Lower lobe of right lung (tissue), 2 donors: ENCODE data around the gene RANBP10. TPM values are rescaled to one million over a fixed set of nuclear protein-coding genes. Genes with fewer than 3 reads are reported as not detected.
A peak's percentile ranks its signal among the peaks of the same experiment; 100 is the strongest.

Source experiments
- ATAC-seq, 2 donors: fragments of 200-7000 bp; cut with Tn5 transposase; one replicate each; pipeline ENCODE4 v1.9.1; 2020 to 2022; ENCODE audit warnings: mild to moderate bottlenecking in 2 of 2, moderate library complexity in 2 of 2
- DNase-seq: peaks from one replicate; pipeline ENCODE4 v3.0.0-alpha.2; 2020
- H3K27ac ChIP-seq: fragments of 200-600 bp; one replicate; pipeline ENCODE4 v1.8.0; 2022
- H3K27me3 ChIP-seq: fragments of 200-600 bp; one replicate; pipeline ENCODE4 v1.8.0; 2022; ENCODE audit warnings: low read depth
- H3K36me3 ChIP-seq: fragments of 200-600 bp; one replicate; pipeline ENCODE4 v1.8.0; 2022; ENCODE audit warnings: mild to moderate bottlenecking
- H3K4me1 ChIP-seq: fragments of 200-600 bp; one replicate; pipeline ENCODE4 v1.8.0; 2022
- H3K4me3 ChIP-seq: fragments of 200-600 bp; one replicate; pipeline ENCODE4 v1.8.0; 2022; ENCODE audit warnings: mild to moderate bottlenecking
- H3K9me3 ChIP-seq: fragments of 200-600 bp; one replicate; pipeline ENCODE4 v1.8.0; 2022
- CTCF ChIP-seq: fragments of 200-600 bp; IDR thresholded peaks from one replicate; pipeline ENCODE4 v1.8.0; 2022; ENCODE audit warnings: antibody characterized with exemption, mild to moderate bottlenecking
- intact Hi-C: fragments of 100-400 bp; cut with DNase I; formaldehyde crosslinking; loops from one replicate; pipeline ENCODE4 v1.11.0; 2022
- total RNA-seq: library from RNA; stranded (reverse); fragmentation: NEBNext Ultra II Directional; extraction: Animal tissue kit (Norgen Biotek cat#: 25700); gene quantifications from one replicate; pipeline ENCODE4 v1.2.1, GENCODE V29; 2021
- donor health status: DM: no; HTN: yes; CAD: no; lungs with severe emphysema.

Gene RANBP10
- total RNA-seq, 1 donor from 2014 or later, result 21.7 TPM

- no peaks in the 10 kb centered on the region for H3K4me1 ChIP-seq
- intact Hi-C loops, result no loop called here
- H3K27ac ChIP-seq, result no peak overlapping the region
- no peak for ATAC-seq
- no peak overlapping the region for H3K4me3 ChIP-seq
- H3K27me3 ChIP-seq, result no peaks in the 10 kb centered on the region
- no peak for DNase-seq
- no peak for TF ChIP-seq CTCF
- H3K36me3 ChIP-seq, result no peaks in the 10 kb centered on the region
- no peaks in the 10 kb centered on the region for H3K9me3 ChIP-seq
Observed at GRCh38 chr16:67710607-67711006, 95.8 kb downstream of the RANBP10 start.

DNA sequence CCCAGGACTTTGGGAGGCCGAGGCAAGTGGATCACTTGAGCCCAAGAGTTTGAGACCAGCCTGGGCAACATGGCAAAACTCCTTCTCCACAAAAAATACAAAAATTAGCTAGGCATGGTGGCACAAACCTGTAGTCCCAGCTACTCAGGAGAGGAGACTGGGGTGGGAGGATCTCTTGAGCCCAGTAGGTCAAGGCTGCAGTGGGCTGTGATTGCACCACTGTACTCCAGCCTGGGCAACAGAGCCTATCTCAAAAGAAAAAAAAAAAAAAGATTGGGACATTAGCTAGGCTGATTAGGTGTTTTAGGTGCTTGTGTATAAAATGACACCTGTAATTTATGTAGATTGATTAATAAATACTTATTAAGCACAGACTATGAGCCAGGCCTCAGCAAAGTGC is 97.3 kb downstream of the RANBP10 start:
- ATAC-seq, result no peak
- TF ChIP-seq CTCF, result no peak
- intact Hi-C loops, result no loop called here

GRCh38 chr16:67708368-67708771 is 98.0 kb downstream of the RANBP10 start:
- no peaks in the 10 kb centered on the region for H3K9me3 ChIP-seq
- no peaks in the 10 kb centered on the region for H3K36me3 ChIP-seq
- no peak overlapping the region for H3K4me3 ChIP-seq
- H3K4me1 ChIP-seq, result no peaks in the 10 kb centered on the region
- intact Hi-C loops, result no loop called here
- peak; percentile 37 to 55 for ATAC-seq
- no peak for DNase-seq
- no peaks in the 10 kb centered on the region for H3K27me3 ChIP-seq
- H3K27ac ChIP-seq, result no peak overlapping the region
- no peak for TF ChIP-seq CTCF

More for the DNA sequence above, 97.3 kb downstream of the RANBP10 start:
- Histone ChIP-seq H3K27ac (no peak overlapping the region), H3K4me1 (no peaks in the 10 kb centered on the region), H3K27me3 (no peaks in the 10 kb centered on the region), H3K4me3 (no peak overlapping the region), H3K9me3 (no peaks in the 10 kb centered on the region), H3K36me3 (no peaks in the 10 kb centered on the region)
- DNase-seq, result no peak

GRCh38 chr16:67707790-67708189 is 98.6 kb downstream of the RANBP10 start:
- Histone ChIP-seq H3K27ac (no peak overlapping the region), H3K9me3 (no peaks in the 10 kb centered on the region)
- no peak for ATAC-seq

GRCh38 chr16:67707210-67707609 is 99.2 kb downstream of the RANBP10 start:
- DNase-seq, result no peak
- intact Hi-C loops, result no loop called here
- ATAC-seq, result no peak

More at GRCh38 chr16:67707790-67708189, 98.6 kb downstream of the RANBP10 start:
- Histone ChIP-seq H3K4me1 (no peaks in the 10 kb centered on the region), H3K4me3 (no peak overlapping the region), H3K36me3 (no peaks in the 10 kb centered on the region), H3K27me3 (no peaks in the 10 kb centered on the region)
- no peak for TF ChIP-seq CTCF
- DNase-seq, result no peak
- intact Hi-C loops, result no loop called here

More at GRCh38 chr16:67707210-67707609, 99.2 kb downstream of the RANBP10 start:
- H3K9me3 ChIP-seq, result no peaks in the 10 kb centered on the region
- H3K27me3 ChIP-seq, result no peaks in the 10 kb centered on the region
- no peak for TF ChIP-seq CTCF
- no peak overlapping the region for H3K4me3 ChIP-seq
- H3K36me3 ChIP-seq, result no peaks in the 10 kb centered on the region
- H3K4me1 ChIP-seq, result no peaks in the 10 kb centered on the region
- no peak overlapping the region for H3K27ac ChIP-seq
